GM19193 (cell line): ENCODE results near the gene GDF11.

ENCODE experiments used
- POLR2A ChIP-seq: IDR thresholded peaks from 4 replicates; pipeline ENCODE4 v1.6.1; 2011; ENCODE audit not compliant: insufficient read depth, insufficient read length; ENCODE audit errors: extremely low read depth

Gene GDF11

GRCh38 chr12:55742719-55743405, at the start of gene GDF11:
Gene GDF11, plus strand, starts transcription at chr12:55743122. Its CDS starts 195 bp downstream, at chr12:55743317.
- peak; percentile 39 for TF ChIP-seq POLR2A

- no peak for TF ChIP-seq POLR2A
Observed at GRCh38 chr12:55693323-55694187, 49.4 kb upstream of the GDF11 start.

- no peak for TF ChIP-seq POLR2A
Observed at GRCh38 chr12:55694188-55694515, 48.8 kb upstream of the GDF11 start.

- no peak for TF ChIP-seq POLR2A
Observed at GRCh38 chr12:55694651-55695050, 48.3 kb upstream of the GDF11 start.

- no peak for TF ChIP-seq POLR2A
Observed at GRCh38 chr12:55695349-55695748, 47.6 kb upstream of the GDF11 start.

DNA sequence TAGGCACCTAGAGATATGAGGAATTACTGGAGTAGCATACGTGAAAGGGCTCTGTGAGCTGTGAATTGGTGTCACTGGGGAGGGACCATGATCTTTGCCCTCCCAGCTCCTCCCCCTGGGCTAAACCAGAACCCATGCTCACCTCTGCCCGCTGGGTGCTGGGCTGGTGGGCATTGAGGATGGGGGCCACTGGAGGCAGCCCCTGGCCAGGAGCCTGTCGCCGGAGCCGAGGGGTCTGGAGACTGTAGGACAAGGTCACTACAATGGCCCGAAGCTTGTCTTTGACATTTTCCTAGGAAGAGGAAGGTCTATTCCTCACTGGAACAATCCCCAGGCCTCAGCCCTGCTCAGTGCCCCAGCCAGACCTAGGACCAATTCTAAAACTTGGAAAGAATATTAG, 46.8 kb upstream of the GDF11 start:
- no peak for TF ChIP-seq POLR2A

DNA sequence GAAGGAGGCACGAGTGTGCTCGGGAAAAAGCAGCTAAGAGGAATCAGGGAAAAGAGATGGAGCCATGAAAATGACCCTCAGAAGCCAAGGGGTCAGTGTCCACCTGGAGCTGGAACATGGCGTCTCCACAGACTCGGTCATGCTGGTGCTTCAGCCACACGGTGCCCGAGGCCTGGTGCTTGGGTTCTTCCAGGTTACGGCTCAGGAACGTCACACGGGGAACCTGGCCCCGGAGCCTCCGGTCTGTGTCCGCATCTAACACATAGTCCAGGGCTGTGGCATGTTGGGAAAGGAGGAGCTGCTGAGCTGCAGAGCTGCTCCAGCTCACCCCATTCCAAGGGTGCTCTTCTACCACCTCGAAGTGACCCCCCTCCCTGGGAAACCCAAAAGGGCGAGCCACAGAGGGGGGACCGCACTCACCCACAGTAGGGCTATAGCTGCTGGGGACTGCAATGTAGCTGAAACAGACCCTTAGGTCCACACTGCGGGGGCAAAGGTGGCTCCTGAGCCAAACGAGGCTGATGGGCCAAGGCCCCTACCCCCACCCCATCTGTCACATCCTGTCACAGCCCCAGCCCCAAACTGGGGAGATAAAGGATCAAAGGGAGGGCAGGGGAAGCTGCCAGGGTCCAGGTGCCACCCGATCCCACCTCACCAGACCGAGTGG, 46.0 kb upstream of the GDF11 start:
- TF ChIP-seq POLR2A, result no peak

DNA sequence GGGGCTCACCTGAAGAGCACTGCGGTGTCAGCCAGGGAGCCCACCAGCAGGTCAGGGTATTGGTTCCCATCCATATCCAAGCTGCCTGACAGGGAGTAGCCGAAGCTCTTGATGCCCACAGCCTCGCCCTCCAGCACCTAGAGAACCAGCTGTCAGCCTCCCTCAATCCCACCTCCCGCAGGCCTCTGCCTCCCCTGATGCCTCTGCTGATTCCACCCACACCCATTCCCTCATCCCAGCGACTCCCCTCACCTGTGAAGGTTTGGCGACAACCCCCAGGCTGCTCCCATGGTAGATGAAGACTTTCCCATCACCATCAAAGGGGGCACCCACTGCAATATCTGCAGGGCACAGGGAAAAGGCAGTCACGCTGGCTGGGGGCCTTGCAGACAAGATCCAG, 45.2 kb upstream of the GDF11 start:
- no peak for TF ChIP-seq POLR2A

DNA sequence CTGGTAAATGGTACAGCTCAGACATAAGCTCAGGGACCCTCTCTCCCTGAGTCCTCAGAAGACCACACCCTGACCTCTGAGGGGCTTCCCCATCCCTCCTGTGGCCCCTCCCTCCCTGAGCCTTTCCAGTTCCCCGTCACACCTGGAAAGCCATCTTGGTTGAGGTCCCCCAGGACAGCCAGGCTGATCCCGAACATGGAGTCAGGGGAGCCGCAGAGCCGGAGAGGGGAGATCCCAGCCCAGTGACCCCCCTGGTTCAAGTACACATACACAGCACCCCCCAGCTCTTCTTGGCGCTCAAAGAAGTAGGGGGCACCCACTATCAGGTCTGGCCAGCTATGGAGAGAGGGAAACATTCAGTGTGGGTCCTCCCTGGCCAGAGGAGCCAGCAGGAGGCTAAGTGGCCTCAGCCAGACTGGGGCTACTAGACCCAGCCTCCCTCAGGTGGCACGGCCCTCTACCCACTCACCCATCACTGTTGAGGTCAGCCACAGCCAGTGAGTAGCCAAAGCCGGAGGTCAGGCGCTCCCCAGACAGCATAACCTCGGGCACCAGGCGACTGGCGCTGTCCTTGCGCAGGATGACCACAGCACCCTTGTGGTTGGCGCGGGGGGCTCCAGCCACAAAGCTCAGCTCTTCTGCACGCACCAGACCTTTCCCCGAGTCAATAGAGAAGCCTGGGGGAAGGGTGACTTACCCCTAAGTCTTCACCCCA, 44.5 kb upstream of the GDF11 start:
- TF ChIP-seq POLR2A, result no peak

DNA sequence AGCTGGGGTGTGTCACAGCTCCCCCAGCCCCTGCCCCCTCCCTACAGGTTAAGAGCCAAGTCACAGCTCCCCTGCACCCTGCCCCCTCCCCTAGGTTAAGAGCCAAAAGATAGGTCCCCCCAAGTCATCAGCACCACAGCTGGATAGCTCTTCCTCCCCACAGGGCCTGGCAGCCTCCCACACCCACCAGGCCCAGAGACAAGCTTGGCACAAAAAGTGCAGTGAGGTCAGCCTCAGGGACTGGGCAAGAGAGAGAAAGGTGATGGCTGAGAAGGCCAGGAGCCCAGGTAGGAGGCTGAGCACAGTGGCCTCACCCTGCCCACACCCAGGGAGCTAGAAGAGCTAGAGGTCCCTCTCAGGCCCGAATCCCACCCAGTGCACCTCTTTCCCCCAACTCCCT, 44.0 kb upstream of the GDF11 start:
- TF ChIP-seq POLR2A, result no peak

GRCh38 chr12:55699471-55700055, 43.4 kb upstream of the GDF11 start:
- TF ChIP-seq POLR2A, result no peak

DNA sequence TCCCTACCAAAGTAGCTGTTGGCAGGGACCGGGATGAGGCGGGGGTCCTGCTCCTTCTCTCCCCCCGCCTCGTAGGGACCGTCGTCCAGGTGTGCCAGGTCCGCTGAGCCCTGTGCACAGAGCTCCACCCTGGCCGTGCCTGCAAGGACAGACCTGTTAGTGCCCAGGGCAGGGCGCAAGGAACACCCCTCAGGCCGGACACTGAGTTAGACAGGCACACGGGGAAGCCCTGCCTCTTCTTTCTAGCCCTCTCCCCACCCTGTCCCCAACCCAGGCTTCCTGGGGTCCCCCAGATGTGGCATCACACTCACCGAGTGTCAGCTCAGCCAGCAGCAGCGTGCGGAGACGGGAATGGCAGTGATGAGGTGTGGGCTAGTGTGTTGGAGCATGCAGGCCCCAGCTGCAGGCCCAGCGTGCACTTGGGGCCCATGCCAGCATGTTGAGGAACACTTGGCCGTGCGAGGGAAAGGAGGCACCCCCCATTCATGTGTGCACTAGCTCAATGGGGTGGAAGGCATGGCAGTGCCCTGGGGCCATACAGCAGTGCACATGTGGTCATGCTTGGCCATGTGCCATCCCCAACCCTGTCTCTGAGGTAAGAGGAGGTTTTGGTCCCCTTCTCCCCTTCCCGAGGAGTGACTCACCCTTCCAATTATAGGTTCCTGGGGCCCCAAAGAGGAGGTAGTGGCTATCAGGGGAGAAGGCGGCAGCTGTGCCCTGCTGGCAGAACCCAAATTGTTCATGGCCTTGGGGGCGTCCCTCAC, 42.5 kb upstream of the GDF11 start:
- no peak for TF ChIP-seq POLR2A

- TF ChIP-seq POLR2A, result no peak
Observed at GRCh38 chr12:55702861-55703260, 40.1 kb upstream of the GDF11 start.

GRCh38 chr12:55703288-55703687, 39.6 kb upstream of the GDF11 start:
- TF ChIP-seq POLR2A, result no peak
